Measurements from ENCODE around the gene CAMSAP1. TPM values are rescaled to one million over a fixed set of nuclear protein-coding genes. Genes with fewer than 3 reads are reported as not detected.

CAMSAP1 gene
- total and polyA plus RNA-seq, 2 donors (not counting 1 experiment from before 2014, with no cell fraction given): 6.6 to 31.0 TPM

DNA sequence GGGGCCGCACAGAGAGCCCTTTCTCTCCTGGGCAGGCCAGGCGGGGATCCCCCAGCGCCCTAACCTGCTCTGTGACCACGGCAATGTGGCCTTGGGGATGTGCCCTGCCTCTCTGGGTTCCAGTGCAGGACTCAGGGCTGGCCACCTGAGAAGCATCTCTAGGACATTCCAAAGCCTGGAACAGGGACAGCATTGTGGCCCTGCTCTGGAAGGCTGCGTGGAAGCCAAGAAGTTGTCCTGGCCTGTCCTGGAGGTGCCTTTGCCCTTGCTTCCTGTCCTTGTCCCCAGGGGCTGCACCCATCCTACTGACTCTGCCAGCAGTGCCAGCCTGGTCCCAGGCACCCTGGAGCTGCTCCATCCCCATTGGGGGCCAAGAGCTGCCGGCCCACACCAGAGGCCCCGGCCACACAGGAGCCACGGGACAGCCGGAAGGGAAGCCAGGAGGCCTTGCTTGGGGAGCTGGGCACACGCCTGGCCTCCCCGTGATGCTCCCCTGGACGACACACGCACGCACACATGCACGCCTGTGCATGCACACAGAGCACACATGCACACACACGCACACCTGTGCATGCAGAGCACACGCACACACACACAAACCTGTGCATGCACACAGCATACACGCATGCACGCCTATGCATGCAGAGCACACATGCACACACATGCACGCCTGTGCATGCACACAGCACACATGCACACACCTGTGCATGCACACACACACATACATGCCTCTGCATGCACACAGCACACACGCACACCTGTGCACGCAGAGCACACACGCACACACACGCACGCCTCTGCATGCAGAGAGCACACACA is 20.1 kb upstream of the CAMSAP1 start:
- Mint-ChIP-seq H3K27me3 (no peaks in the 10 kb centered on the region), H3K4me1 (no peaks in the 10 kb centered on the region), H3K27ac (no peak overlapping the region), H3K9me3 (ENCODE audit: insufficient read depth) (no peaks in the 10 kb centered on the region), H3K4me3 (no peak overlapping the region)
- Histone ChIP-seq H3K27me3 (replicated peaks in 1 of 4; ENCODE audit: control extremely low read depth in 1 of 4, control insufficient read depth in 3 of 4, insufficient read depth in 4 of 4, low read length in 3 of 4) (no peaks in the 10 kb centered on the region), H3K4me2 (replicated peaks; ENCODE audit: low read depth, low read length, poor library complexity, severe bottlenecking) (no peak overlapping the region), H3K9ac (ENCODE audit: low read length) (no peak overlapping the region), H3K9me3 (ENCODE audit: control extremely low read depth in 1 of 3, control insufficient read depth in 2 of 3, insufficient read depth in 1 of 3, low read length in 2 of 3) (no peaks in the 10 kb centered on the region), H2AFZ (ENCODE audit: insufficient read depth, low read depth, low read length, poor library complexity, severe bottlenecking) (no peak overlapping the region), H3K4me3 (ENCODE audit: control extremely low read depth in 1 of 5, extremely low read depth in 1 of 5, insufficient read depth in 1 of 5, low read depth in 2 of 5, low read length in 4 of 5) (no peak overlapping the region), H3K79me2 (ENCODE audit: control insufficient read depth, insufficient read depth, low read length) (no peaks in the 10 kb centered on the region), H3K36me3 (replicated peaks in 1 of 2; ENCODE audit: control extremely low read depth in 1 of 2, control insufficient read depth in 1 of 2, extremely low read depth in 1 of 2, insufficient read depth in 2 of 2, low read length in 1 of 2) (peaks cover 0 to 10% of the 10 kb centered on the region in 2 experiments), H3K4me1 (ENCODE audit: control insufficient read depth in 2 of 2, insufficient read depth in 2 of 2, low read length in 2 of 2) (no peaks in the 10 kb centered on the region), H3K27ac (ENCODE audit: low read length in 2 of 2) (no peak overlapping the region), H4K20me1 (ENCODE audit: control insufficient read depth, insufficient read depth, low read length, poor library complexity, severe bottlenecking) (no peaks in the 10 kb centered on the region)
- intact Hi-C loops (cut with micrococcal nuclease): no loop called here
- ChIA-PET CTCF (no interaction called here), POLR2A (no interaction called here)
- 89% methylated on average over 25 of the region's 25 CpGs for WGBS (ENCODE audit: insufficient coverage)
- TF ChIP-seq EZH2 (IDR thresholded peaks at IDR 0.05; ENCODE audit: borderline replicate concordance, insufficient read depth, low read depth, low read length, poor library complexity, severe bottlenecking): no peak
- TF ChIP-seq CTCF (IDR thresholded peaks at IDR 0.05): no peak
- DNase-seq (no peak), ATAC-seq (ENCODE audit: low read depth) (no peak)
